ENCODE measurements around the gene RAB3A.

DNA sequence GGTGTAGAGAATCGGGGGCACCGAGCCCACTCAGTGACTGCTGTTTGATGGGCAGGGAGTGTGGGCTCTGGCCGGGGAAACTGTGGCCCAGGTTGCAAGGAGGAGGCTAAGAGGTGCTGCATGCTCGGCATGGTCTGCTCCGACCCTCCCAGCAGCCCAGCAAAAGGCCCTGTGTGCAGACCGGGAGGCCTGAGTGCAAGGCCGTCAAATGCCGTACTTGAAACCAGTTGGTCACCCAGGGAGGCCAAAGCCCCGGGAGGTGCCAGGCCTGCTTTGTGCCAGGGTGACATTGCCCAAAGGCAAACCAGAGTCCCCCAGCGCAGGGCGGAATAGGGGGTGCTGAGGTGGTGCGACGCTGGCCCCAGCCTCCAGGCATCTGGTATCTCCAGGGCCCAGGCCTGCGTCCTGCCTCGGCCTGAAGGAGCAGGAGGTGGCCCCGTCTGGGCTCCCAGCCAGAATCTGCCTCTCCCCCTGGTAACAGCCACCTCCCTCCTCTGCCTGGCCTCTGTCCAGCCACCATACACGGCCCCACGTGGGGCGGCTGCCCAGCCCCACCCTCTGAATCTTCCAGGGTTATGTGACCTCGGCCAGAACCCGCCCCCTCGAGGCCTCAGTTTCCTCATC lies 46.9 kb downstream of the RAB3A start:
- peak; percentile 62 for TF ChIP-seq KLF13 (tag; IDR thresholded peaks at IDR 0.05; ENCODE audit: borderline replicate concordance, low read depth)
- no peak; the same call in 1 of the 2 replicates for TF ChIP-seq RFX1 (IDR thresholded peaks at IDR 0.05)
- peak; percentile 57; the same call in 1 of the 2 replicates for TF ChIP-seq JUN (IDR thresholded peaks at IDR 0.05; ENCODE audit: borderline replicate concordance, low read depth, low read length)
- TF ChIP-seq JUN (CRISPR knock-in tag; IDR thresholded peaks at IDR 0.05; ENCODE audit: borderline replicate concordance), result no peak
- 0 out of 2 replicates have a peak, but pooled peaks have one; percentile 34 for TF ChIP-seq POLR2A (conservative IDR thresholded peaks at IDR 0.05)
- no peak for TF ChIP-seq ZNF695 (CRISPR knock-in tag; IDR thresholded peaks at IDR 0.05)
- TF ChIP-seq, protein P1, sequence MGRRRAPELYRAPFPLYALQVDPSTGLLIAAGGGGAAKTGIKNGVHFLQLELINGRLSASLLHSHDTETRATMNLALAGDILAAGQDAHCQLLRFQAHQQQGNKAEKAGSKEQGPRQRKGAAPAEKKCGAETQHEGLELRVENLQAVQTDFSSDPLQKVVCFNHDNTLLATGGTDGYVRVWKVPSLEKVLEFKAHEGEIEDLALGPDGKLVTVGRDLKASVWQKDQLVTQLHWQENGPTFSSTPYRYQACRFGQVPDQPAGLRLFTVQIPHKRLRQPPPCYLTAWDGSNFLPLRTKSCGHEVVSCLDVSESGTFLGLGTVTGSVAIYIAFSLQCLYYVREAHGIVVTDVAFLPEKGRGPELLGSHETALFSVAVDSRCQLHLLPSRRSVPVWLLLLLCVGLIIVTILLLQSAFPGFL (CRISPR knock-in tag; IDR thresholded peaks at IDR 0.05), result peak; percentile 63; the same call in 1 of the 2 replicates
